Activated CD4-positive, alpha-beta T cell treated with anti-CD3 and anti-CD28 coated beads, Interleukin-10, Interleukin-2, amounts not matched to agents 100 ng/mL and 50 ng/mL, durations not matched to agents 16 hours and 8 hours (primary cell): ENCODE results near the gene TCOF1.

Experiments
- DNase-seq: peaks from one replicate; pipeline ENCODE4 v3.0.0-alpha.2; 2020

The TCOF1 gene

GRCh38 chr5:150394131-150394530 is 36.6 kb downstream of the TCOF1 start:
- no peak for DNase-seq

GRCh38 chr5:150394912-150395687 is 37.6 kb downstream of the TCOF1 start:
- no peak for DNase-seq

GRCh38 chr5:150395688-150395975 is 38.1 kb downstream of the TCOF1 start:
- no peak for DNase-seq

GRCh38 chr5:150396267-150396666 is 38.8 kb downstream of the TCOF1 start:
- no peak for DNase-seq

- DNase-seq: no peak
These were observed 39.8 kb downstream of the TCOF1 start for GRCh38 chr5:150397146-150397781.

- DNase-seq: no peak
These were observed 40.6 kb downstream of the TCOF1 start for GRCh38 chr5:150397782-150398721.

- no peak for DNase-seq
These were observed 41.4 kb downstream of the TCOF1 start for GRCh38 chr5:150398722-150399523.

GRCh38 chr5:150399524-150400211 is 42.2 kb downstream of the TCOF1 start:
- no peak for DNase-seq

- no peak for DNase-seq
These were observed 43.0 kb downstream of the TCOF1 start for GRCh38 chr5:150400316-150401075.

GRCh38 chr5:150401076-150401375 is 43.5 kb downstream of the TCOF1 start:
- DNase-seq: no peak

- DNase-seq: no peak
These were observed 44.1 kb downstream of the TCOF1 start for GRCh38 chr5:150401376-150402228.

GRCh38 chr5:150402229-150402773 is 44.8 kb downstream of the TCOF1 start:
- DNase-seq: no peak

- no peak for DNase-seq
These were observed 45.4 kb downstream of the TCOF1 start for GRCh38 chr5:150402901-150403342.

- no peak for DNase-seq
These were observed 46.6 kb downstream of the TCOF1 start for GRCh38 chr5:150404121-150404520.

GRCh38 chr5:150404535-150404934 is 47.0 kb downstream of the TCOF1 start:
- DNase-seq: no peak

- DNase-seq: no peak
These were observed 47.7 kb downstream of the TCOF1 start for GRCh38 chr5:150404941-150405816.

- no peak for DNase-seq
These were observed 48.7 kb downstream of the TCOF1 start for GRCh38 chr5:150406103-150406722.

GRCh38 chr5:150406723-150407095 is 49.2 kb downstream of the TCOF1 start:
- no peak for DNase-seq
